HL-60 (cell line): ENCODE results near the gene LPIN1.

Source experiments
- DNase-seq, 2 experiments: peaks; one replicate each; pipeline ENCODE4 v3.0.0-alpha.2; 2010 to 2020; ENCODE audit warnings: low read depth in 1 of 2, low spot score in 1 of 2
- H3K27ac ChIP-seq: fragments of 250-450 bp; sonication (Bioruptor Pico); replicated peaks from 2 replicates; pipeline ENCODE4 v1.5.1; 2020; ENCODE audit warnings: mild to moderate bottlenecking, moderate library complexity
- H3K27me3 ChIP-seq: fragments of 250-450 bp; sonication (Bioruptor Pico); 2 replicates; pipeline ENCODE4 v1.5.1; 2021; ENCODE audit warnings: mild to moderate bottlenecking, moderate library complexity; ENCODE audit not compliant: insufficient read depth, poor library complexity, severe bottlenecking
- H3K4me3 ChIP-seq: replicated peaks from 2 replicates; pipeline ENCODE4 v1.5.1; 2011; ENCODE audit warnings: mild to moderate bottlenecking, control low read depth, low read length; ENCODE audit not compliant: insufficient read depth
- GABPA ChIP-seq: IDR thresholded peaks from 2 replicates; pipeline ENCODE4 v1.6.1; 2012; ENCODE audit warnings: low read depth
- POLR2AphosphoS5 ChIP-seq: IDR thresholded peaks from 2 replicates; pipeline ENCODE4 v1.6.1; 2012; ENCODE audit warnings: low read depth
- SPI1 ChIP-seq: IDR thresholded peaks from 2 replicates; pipeline ENCODE4 v1.6.1; 2012; ENCODE audit warnings: low read depth, mild to moderate bottlenecking, borderline replicate concordance
- TF ChIP-seq, protein P1 (sequence below): IDR thresholded peaks from one replicate; pipeline ENCODE4 v1.5.1; 2011; ENCODE audit warnings: low read length, control low read depth, inconsistent platforms; ENCODE audit not compliant: insufficient read depth
- TF ChIP-seq, protein P2 (sequence below): IDR thresholded peaks from 2 replicates; pipeline ENCODE4 v1.6.1; 2012; ENCODE audit warnings: low read depth; ENCODE audit not compliant: insufficient replicate concordance

LPIN1 gene

DNA sequence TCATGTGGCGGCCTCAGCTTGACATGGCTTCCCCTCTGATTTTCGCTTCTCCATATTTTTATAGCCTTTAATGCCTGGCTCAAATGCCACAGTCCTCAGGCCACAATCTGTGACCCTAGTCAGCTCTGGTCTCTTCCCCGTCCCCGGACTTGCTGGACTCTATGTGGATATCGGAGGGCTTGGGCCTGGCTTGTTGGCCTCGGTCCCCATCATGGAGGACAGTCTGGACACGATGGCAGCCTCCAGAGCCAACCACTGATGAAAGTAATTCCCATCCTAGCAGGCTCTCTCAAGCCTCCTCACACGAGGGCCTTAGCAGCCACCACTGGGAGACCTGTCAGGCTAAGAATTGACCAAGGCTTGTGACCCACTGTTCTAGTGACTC lies 61.6 kb downstream of the LPIN1 start:
- no peak overlapping the region for H3K27ac ChIP-seq
- no peak overlapping the region for H3K4me3 ChIP-seq
- no peak for DNase-seq
- TF ChIP-seq SPI1 (no peak), GABPA (no peak), POLR2AphosphoS5 (no peak)
- TF ChIP-seq, protein P1, sequence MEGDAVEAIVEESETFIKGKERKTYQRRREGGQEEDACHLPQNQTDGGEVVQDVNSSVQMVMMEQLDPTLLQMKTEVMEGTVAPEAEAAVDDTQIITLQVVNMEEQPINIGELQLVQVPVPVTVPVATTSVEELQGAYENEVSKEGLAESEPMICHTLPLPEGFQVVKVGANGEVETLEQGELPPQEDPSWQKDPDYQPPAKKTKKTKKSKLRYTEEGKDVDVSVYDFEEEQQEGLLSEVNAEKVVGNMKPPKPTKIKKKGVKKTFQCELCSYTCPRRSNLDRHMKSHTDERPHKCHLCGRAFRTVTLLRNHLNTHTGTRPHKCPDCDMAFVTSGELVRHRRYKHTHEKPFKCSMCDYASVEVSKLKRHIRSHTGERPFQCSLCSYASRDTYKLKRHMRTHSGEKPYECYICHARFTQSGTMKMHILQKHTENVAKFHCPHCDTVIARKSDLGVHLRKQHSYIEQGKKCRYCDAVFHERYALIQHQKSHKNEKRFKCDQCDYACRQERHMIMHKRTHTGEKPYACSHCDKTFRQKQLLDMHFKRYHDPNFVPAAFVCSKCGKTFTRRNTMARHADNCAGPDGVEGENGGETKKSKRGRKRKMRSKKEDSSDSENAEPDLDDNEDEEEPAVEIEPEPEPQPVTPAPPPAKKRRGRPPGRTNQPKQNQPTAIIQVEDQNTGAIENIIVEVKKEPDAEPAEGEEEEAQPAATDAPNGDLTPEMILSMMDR: no peak
- TF ChIP-seq, protein P2, sequence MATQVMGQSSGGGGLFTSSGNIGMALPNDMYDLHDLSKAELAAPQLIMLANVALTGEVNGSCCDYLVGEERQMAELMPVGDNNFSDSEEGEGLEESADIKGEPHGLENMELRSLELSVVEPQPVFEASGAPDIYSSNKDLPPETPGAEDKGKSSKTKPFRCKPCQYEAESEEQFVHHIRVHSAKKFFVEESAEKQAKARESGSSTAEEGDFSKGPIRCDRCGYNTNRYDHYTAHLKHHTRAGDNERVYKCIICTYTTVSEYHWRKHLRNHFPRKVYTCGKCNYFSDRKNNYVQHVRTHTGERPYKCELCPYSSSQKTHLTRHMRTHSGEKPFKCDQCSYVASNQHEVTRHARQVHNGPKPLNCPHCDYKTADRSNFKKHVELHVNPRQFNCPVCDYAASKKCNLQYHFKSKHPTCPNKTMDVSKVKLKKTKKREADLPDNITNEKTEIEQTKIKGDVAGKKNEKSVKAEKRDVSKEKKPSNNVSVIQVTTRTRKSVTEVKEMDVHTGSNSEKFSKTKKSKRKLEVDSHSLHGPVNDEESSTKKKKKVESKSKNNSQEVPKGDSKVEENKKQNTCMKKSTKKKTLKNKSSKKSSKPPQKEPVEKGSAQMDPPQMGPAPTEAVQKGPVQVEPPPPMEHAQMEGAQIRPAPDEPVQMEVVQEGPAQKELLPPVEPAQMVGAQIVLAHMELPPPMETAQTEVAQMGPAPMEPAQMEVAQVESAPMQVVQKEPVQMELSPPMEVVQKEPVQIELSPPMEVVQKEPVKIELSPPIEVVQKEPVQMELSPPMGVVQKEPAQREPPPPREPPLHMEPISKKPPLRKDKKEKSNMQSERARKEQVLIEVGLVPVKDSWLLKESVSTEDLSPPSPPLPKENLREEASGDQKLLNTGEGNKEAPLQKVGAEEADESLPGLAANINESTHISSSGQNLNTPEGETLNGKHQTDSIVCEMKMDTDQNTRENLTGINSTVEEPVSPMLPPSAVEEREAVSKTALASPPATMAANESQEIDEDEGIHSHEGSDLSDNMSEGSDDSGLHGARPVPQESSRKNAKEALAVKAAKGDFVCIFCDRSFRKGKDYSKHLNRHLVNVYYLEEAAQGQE: no peak
- H3K27me3 ChIP-seq: no peaks in the 10 kb centered on the region

- Histone ChIP-seq H3K27me3 (no peaks in the 10 kb centered on the region), H3K4me3 (no peak overlapping the region), H3K27ac (no peak overlapping the region)
- no peak for TF ChIP-seq SPI1
- no peak for TF ChIP-seq GABPA
- TF ChIP-seq POLR2AphosphoS5: no peak
- TF ChIP-seq, protein P2: peak; percentile 83
- TF ChIP-seq, protein P1: no peak
- DNase-seq: no peak
Measured at GRCh38 chr2:11809586-11810236, 63.3 kb downstream of the LPIN1 start.

DNA sequence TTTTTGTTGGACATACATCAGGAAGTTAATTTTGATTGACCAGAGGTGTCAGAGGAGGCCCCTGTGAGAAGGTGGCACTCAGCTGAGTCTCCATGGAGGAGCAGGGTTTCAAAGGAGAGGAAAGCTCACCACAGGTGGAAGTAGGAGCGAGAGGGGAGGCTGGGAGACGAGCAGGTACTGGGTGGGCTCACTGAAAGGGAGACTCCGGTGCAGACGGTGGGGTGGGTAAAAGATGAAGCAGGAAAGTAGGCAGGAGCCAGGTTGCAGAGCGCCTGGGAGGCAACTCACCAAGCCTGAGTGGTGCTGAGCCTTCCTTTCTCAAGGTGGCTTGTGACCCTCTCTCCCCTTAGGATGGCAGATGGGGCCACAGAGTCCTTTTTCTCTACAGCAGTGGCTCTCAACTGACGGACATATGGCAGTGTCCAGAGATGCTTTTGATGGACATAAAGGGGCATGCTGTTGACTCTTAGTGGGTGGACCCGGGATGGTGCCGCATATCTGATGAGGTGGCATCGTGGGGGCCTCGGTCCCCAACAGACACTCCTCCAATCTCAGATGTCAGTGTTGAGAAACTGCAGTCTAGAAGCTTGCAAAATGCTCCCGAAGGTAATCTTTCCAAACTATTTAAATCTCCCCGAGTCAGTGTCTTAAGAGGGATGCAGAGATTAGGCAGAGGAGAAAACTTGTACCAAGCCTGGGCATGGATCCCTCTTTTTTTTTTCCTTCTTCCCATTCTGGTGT lies 64.0 kb downstream of the LPIN1 start:
- no peak for DNase-seq
- Histone ChIP-seq H3K27me3 (no peaks in the 10 kb centered on the region), H3K27ac (no peak overlapping the region), H3K4me3 (no peak overlapping the region)
- TF ChIP-seq, protein P1: no peak
- TF ChIP-seq SPI1 (no peak), GABPA (no peak), POLR2AphosphoS5 (no peak)
- TF ChIP-seq, protein P2: no peak
